HEK293 (cell line): ENCODE results near the gene DIP2C.

Experiments
- CTCF ChIA-PET: fragments of 350-600 bp; formaldehyde crosslinking; extraction: SDS; loops from one replicate; lab custom pipeline; 2021; ENCODE audit warnings: antibody characterized with exemption; lab: Yijun Ruan, JAX
- POLR2A ChIA-PET: fragments of 300-600 bp; formaldehyde crosslinking; extraction: SDS; loops from one replicate; lab custom pipeline; 2020; ENCODE audit warnings: antibody characterized with exemption, inconsistent platforms; lab: Yijun Ruan, JAX
- H3K27ac ChIP-seq: fragments of 200-500 bp; sonication (Bioruptor generic); 2 replicates; pipeline ENCODE4 v1.5.1; 2014; ENCODE audit warnings: low read depth, low read length, control low read depth, inconsistent platforms; ENCODE audit errors: extremely low read depth
- H3K36me3 ChIP-seq, 2 experiments: fragments of 200-500 bp in 1 of 2; sonication (Bioruptor generic) in 1 of 2; 1 replicate in 1 of 2; 2 replicates in 1 of 2; pipeline ENCODE4 v1.5.1; 2014 to 2017; ENCODE audit warnings: inconsistent platforms in 2 of 2, low read length in 2 of 2; ENCODE audit not compliant: control insufficient read depth in 2 of 2, insufficient read depth in 1 of 2
- H3K4me1 ChIP-seq: fragments of 200-500 bp; sonication (Bioruptor generic); 2 replicates; pipeline ENCODE4 v1.5.1; 2014; ENCODE audit warnings: mild to moderate bottlenecking, low read length, inconsistent platforms; ENCODE audit not compliant: control insufficient read depth, insufficient read depth
- H3K4me3 ChIP-seq: 2 replicates; pipeline ENCODE4 v1.5.1; 2011; ENCODE audit warnings: low read depth, mild to moderate bottlenecking, control low read depth, low read length, moderate library complexity
- H3K9me3 ChIP-seq: fragments of 200-500 bp; sonication (Bioruptor generic); 2 replicates; pipeline ENCODE4 v1.5.1; 2014; ENCODE audit warnings: low read depth, low read length, inconsistent platforms; ENCODE audit not compliant: control insufficient read depth, insufficient read depth
- BCL11B ChIP-seq: fragments of 450-650 bp; formaldehyde crosslinking; IDR thresholded peaks from 2 replicates; pipeline ENCODE4 v1.5.1; 2016; ENCODE audit warnings: low read depth, missing biosample characterization, missing genetic modification characterization
- BCL6B ChIP-seq: fragments of 450-650 bp; formaldehyde crosslinking; IDR thresholded peaks from 2 replicates; pipeline ENCODE4 v1.5.1; 2017; ENCODE audit warnings: missing biosample characterization, missing genetic modification characterization
- GLIS2 ChIP-seq: fragments of 450-650 bp; formaldehyde crosslinking; IDR thresholded peaks from 2 replicates; pipeline ENCODE4 v1.5.1; 2016; ENCODE audit warnings: missing biosample characterization, missing genetic modification characterization
- SP2 ChIP-seq: fragments of 450-650 bp; formaldehyde crosslinking; IDR thresholded peaks from 2 replicates; pipeline ENCODE4 v1.5.1; 2016; ENCODE audit warnings: missing biosample characterization, missing genetic modification characterization
- ZBTB26 ChIP-seq: fragments of 450-650 bp; formaldehyde crosslinking; optimal IDR thresholded peaks from 2 replicates; pipeline ENCODE3; 2016; ENCODE audit warnings: missing biosample characterization, mild to moderate bottlenecking, missing genetic modification characterization
- ZEB2 ChIP-seq: fragments of 450-650 bp; formaldehyde crosslinking; IDR thresholded peaks from 2 replicates; pipeline ENCODE4 v1.5.1; 2016; ENCODE audit warnings: missing biosample characterization, missing genetic modification characterization
- ZFP41 ChIP-seq: fragments of 450-650 bp; formaldehyde crosslinking; IDR thresholded peaks from 2 replicates; pipeline ENCODE4 v1.5.1; 2016; ENCODE audit warnings: missing biosample characterization, missing genetic modification characterization, borderline replicate concordance
- ZNF184 ChIP-seq: fragments of 450-650 bp; IDR thresholded peaks from 2 replicates; pipeline ENCODE4 v1.5.1; 2018; ENCODE audit warnings: missing biosample characterization, mild to moderate bottlenecking, missing genetic modification characterization
- ZNF2 ChIP-seq: fragments of 450-650 bp; formaldehyde crosslinking; IDR thresholded peaks from 2 replicates; pipeline ENCODE4 v1.5.1; 2016; ENCODE audit warnings: missing biosample characterization, missing genetic modification characterization
- ZNF214 ChIP-seq: fragments of 450-650 bp; formaldehyde crosslinking; IDR thresholded peaks from 2 replicates; pipeline ENCODE4 v1.5.1; 2017; ENCODE audit warnings: missing biosample characterization, mild to moderate bottlenecking, missing genetic modification characterization, borderline replicate concordance
- ZNF266 ChIP-seq: fragments of 450-650 bp; formaldehyde crosslinking; IDR thresholded peaks from 2 replicates; pipeline ENCODE4 v1.5.1; 2016; ENCODE audit warnings: missing biosample characterization, missing genetic modification characterization, low read depth
- ZNF362 ChIP-seq: fragments of 450-650 bp; formaldehyde crosslinking; IDR thresholded peaks from 2 replicates; pipeline ENCODE4 v1.5.1; 2016; ENCODE audit warnings: missing biosample characterization, missing genetic modification characterization
- ZNF366 ChIP-seq: fragments of 450-650 bp; formaldehyde crosslinking; conservative IDR thresholded peaks from 2 replicates; pipeline ENCODE4 v1.5.1; 2016; ENCODE audit warnings: missing biosample characterization, missing genetic modification characterization
- ZNF544 ChIP-seq: fragments of 450-650 bp; formaldehyde crosslinking; IDR thresholded peaks from 2 replicates; pipeline ENCODE4 v1.5.0; 2017; ENCODE audit warnings: missing biosample characterization, missing genetic modification characterization
- ZNF561 ChIP-seq: fragments of 450-650 bp; IDR thresholded peaks from 2 replicates; pipeline ENCODE4 v1.5.1; 2018; ENCODE audit warnings: missing biosample characterization, missing genetic modification characterization, borderline replicate concordance
- ZNF571 ChIP-seq: fragments of 450-650 bp; formaldehyde crosslinking; IDR thresholded peaks from 2 replicates; pipeline ENCODE4 v1.5.0; 2017; ENCODE audit warnings: missing biosample characterization, missing genetic modification characterization
- ZNF600 ChIP-seq: fragments of 450-650 bp; formaldehyde crosslinking; IDR thresholded peaks from 2 replicates; pipeline ENCODE4 v1.5.1; 2016; ENCODE audit warnings: missing biosample characterization, missing genetic modification characterization
- ZNF623 ChIP-seq: fragments of 450-650 bp; formaldehyde crosslinking; IDR thresholded peaks from 2 replicates; pipeline ENCODE4 v1.5.1; 2016; ENCODE audit warnings: missing biosample characterization, missing genetic modification characterization
- ZNF670 ChIP-seq: fragments of 450-650 bp; formaldehyde crosslinking; IDR thresholded peaks from 2 replicates; pipeline ENCODE4 v1.5.1; 2016; ENCODE audit warnings: missing biosample characterization, missing genetic modification characterization, low read depth
- ZNF776 ChIP-seq: fragments of 450-650 bp; formaldehyde crosslinking; IDR thresholded peaks from 2 replicates; pipeline ENCODE4 v1.5.0; 2017; ENCODE audit warnings: missing biosample characterization, missing genetic modification characterization, borderline replicate concordance
- TF ChIP-seq, protein P1 (sequence below): fragments of 450-650 bp; formaldehyde crosslinking; IDR thresholded peaks from 2 replicates; pipeline ENCODE4 v1.5.1; 2017; ENCODE audit warnings: missing biosample characterization, missing genetic modification characterization
- TF ChIP-seq, protein P2 (sequence below): fragments of 450-650 bp; formaldehyde crosslinking; IDR thresholded peaks from 2 replicates; pipeline ENCODE4 v1.5.1; 2017; ENCODE audit warnings: missing biosample characterization, mild to moderate bottlenecking, missing genetic modification characterization, moderate library complexity

The DIP2C gene

GRCh38 chr10:673492-673891 is 16.0 kb downstream of the DIP2C start:
- TF ChIP-seq ZEB2 (tag by site-specific recombination) (no peak), GLIS2 (no peak), ZNF366 (tag by site-specific recombination) (no peak), ZNF2 (tag by site-specific recombination) (no peak), ZNF670 (no peak), ZNF776 (tag by site-specific recombination) (no peak)
- H3K4me1 ChIP-seq, result peaks cover 7% of the 10 kb centered on the region; the same call in 1 of the 2 replicates
- ChIA-PET CTCF (interaction anchor here (0.7 to 0.9 kb wide), 2 partner anchors 46 to 192 kb away, joined by 3 read pairs; no protein-coding TSS in a partner anchor), POLR2A (no interaction called here)
- peaks cover 0 to 3% of the 10 kb centered on the region in 2 experiments; a peak in 1 of 3 replicates for H3K36me3 ChIP-seq
- no peak overlapping the region for H3K27ac ChIP-seq
- H3K9me3 ChIP-seq, result no peaks in the 10 kb centered on the region
- H3K4me3 ChIP-seq, result no peak overlapping the region

GRCh38 chr10:672992-673391 is 16.5 kb downstream of the DIP2C start:
- TF ChIP-seq ZNF600 (tag by site-specific recombination) (no peak), ZNF571 (tag by site-specific recombination) (no peak), BCL6B (tag by site-specific recombination) (no peak), ZNF561 (tag by site-specific recombination) (no peak), ZNF266 (tag by site-specific recombination) (no peak), GLIS2 (no peak), ZEB2 (tag by site-specific recombination) (no peak)
- CTCF ChIA-PET, result interaction anchor here (0.9 kb wide), 1 partner anchor 192 kb away, joined by 3 read pairs; no protein-coding TSS in a partner anchor
- no peaks in the 10 kb centered on the region for H3K9me3 ChIP-seq
- peaks cover 7% of the 10 kb centered on the region; the same call in 1 of the 2 replicates for H3K4me1 ChIP-seq
- no peak overlapping the region for H3K27ac ChIP-seq
- no peak overlapping the region for H3K4me3 ChIP-seq
- POLR2A ChIA-PET, result no interaction called here
- H3K36me3 ChIP-seq, result peaks cover 0 to 5% of the 10 kb centered on the region in 2 experiments; a peak in 1 of 3 replicates

DNA sequence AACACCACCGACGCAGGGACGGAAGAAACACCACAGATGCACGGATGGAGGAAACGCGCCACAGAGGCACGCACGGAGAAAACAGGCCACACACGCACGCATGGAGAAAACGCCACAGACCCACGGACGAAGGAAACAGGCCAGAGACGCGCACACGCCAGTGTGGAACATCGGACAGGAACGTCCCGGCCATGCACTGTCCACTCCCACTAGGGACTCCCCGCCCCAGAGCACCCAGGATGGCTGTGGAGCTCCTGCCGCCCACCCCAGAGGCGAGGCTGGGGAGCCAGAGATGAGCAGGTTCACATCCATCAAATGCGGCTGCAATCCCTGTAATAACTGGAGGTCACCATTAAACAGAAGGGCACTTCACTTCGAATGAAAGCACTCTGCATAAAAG is 17.3 kb downstream of the DIP2C start:
- POLR2A ChIA-PET, result no interaction called here
- CTCF ChIA-PET, result interaction anchor here (0.9 kb wide), 1 partner anchor 193 kb away, joined by 3 read pairs; no protein-coding TSS in a partner anchor

More for the DNA sequence above, 17.3 kb downstream of the DIP2C start:
- H3K4me1 ChIP-seq, result no peaks in the 10 kb centered on the region
- no peak overlapping the region for H3K27ac ChIP-seq
- H3K36me3 ChIP-seq, result peaks cover 0 to 10% of the 10 kb centered on the region in 2 experiments; a peak in 1 of 3 replicates
- TF ChIP-seq ZBTB26 (tag by site-specific recombination), result no peak
- no peak for TF ChIP-seq ZFP41
- TF ChIP-seq ZNF362 (tag by site-specific recombination), result no peak
- no peak for TF ChIP-seq ZNF544 (tag by site-specific recombination)
- TF ChIP-seq ZNF623 (tag by site-specific recombination), result no peak
- TF ChIP-seq, protein P1, sequence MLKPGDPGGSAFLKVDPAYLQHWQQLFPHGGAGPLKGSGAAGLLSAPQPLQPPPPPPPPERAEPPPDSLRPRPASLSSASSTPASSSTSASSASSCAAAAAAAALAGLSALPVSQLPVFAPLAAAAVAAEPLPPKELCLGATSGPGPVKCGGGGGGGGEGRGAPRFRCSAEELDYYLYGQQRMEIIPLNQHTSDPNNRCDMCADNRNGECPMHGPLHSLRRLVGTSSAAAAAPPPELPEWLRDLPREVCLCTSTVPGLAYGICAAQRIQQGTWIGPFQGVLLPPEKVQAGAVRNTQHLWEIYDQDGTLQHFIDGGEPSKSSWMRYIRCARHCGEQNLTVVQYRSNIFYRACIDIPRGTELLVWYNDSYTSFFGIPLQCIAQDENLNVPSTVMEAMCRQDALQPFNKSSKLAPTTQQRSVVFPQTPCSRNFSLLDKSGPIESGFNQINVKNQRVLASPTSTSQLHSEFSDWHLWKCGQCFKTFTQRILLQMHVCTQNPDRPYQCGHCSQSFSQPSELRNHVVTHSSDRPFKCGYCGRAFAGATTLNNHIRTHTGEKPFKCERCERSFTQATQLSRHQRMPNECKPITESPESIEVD (tag by site-specific recombination), result no peak
- TF ChIP-seq ZNF184 (tag by site-specific recombination), result no peak
- no peak for TF ChIP-seq SP2 (tag by site-specific recombination)
- no peak for TF ChIP-seq ZNF214 (tag by site-specific recombination)
- TF ChIP-seq, protein P2, sequence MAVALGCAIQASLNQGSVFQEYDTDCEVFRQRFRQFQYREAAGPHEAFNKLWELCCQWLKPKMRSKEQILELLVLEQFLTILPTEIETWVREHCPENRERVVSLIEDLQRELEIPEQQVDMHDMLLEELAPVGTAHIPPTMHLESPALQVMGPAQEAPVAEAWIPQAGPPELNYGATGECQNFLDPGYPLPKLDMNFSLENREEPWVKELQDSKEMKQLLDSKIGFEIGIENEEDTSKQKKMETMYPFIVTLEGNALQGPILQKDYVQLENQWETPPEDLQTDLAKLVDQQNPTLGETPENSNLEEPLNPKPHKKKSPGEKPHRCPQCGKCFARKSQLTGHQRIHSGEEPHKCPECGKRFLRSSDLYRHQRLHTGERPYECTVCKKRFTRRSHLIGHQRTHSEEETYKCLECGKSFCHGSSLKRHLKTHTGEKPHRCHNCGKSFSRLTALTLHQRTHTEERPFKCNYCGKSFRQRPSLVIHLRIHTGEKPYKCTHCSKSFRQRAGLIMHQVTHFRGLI (tag by site-specific recombination), result no peak
- TF ChIP-seq BCL11B (tag by site-specific recombination), result no peak
- no peaks in the 10 kb centered on the region for H3K9me3 ChIP-seq
- no peak overlapping the region for H3K4me3 ChIP-seq
